Esophagus squamous epithelium (tissue), 4 donors: Measurements from ENCODE around the gene WNT2B.

ENCODE experiments used
- CTCF ChIP-seq, 6 experiments: fragments of 450-650 bp in 4 of 6; fragments of 200-600 bp in 2 of 6; sonication (generic) in 2 of 6; IDR thresholded peaks; one replicate each; pipeline ENCODE4 v1.5.1; 2016 to 2019; ENCODE audit warnings: antibody characterized with exemption in 6 of 6, mild to moderate bottlenecking in 4 of 6, moderate library complexity in 4 of 6
- POLR2A ChIP-seq, 4 donors: fragments of 450-650 bp; IDR thresholded peaks; one replicate each; pipeline ENCODE4 v1.6.1; 2017; ENCODE audit warnings: antibody characterized with exemption in 4 of 4, mild to moderate bottlenecking in 4 of 4, moderate library complexity in 3 of 4

- no peak for TF ChIP-seq CTCF (IDR thresholded peaks at IDR 0.05)
- no peak for TF ChIP-seq POLR2A (IDR thresholded peaks at IDR 0.05)
These were observed 30.5 kb upstream of the WNT2B start for GRCh38 chr1:112478314-112478713.
